NCI-H146 treated with DMSO at 0.1 percent for 48 hours (cell line): Measurements from ENCODE around the gene SAXO2.
"Not testable (repeated sequence)": the region's sequence is repeated elsewhere in the genome, so short reads cannot be mapped to it uniquely, and the experiment has no call there.

Experiments
- DNase-seq: peaks from one replicate; lab custom pipeline; 2025; ENCODE audit not compliant: unreplicated experiment; lab: John Stamatoyannopoulos, UW

The SAXO2 gene

DNA sequence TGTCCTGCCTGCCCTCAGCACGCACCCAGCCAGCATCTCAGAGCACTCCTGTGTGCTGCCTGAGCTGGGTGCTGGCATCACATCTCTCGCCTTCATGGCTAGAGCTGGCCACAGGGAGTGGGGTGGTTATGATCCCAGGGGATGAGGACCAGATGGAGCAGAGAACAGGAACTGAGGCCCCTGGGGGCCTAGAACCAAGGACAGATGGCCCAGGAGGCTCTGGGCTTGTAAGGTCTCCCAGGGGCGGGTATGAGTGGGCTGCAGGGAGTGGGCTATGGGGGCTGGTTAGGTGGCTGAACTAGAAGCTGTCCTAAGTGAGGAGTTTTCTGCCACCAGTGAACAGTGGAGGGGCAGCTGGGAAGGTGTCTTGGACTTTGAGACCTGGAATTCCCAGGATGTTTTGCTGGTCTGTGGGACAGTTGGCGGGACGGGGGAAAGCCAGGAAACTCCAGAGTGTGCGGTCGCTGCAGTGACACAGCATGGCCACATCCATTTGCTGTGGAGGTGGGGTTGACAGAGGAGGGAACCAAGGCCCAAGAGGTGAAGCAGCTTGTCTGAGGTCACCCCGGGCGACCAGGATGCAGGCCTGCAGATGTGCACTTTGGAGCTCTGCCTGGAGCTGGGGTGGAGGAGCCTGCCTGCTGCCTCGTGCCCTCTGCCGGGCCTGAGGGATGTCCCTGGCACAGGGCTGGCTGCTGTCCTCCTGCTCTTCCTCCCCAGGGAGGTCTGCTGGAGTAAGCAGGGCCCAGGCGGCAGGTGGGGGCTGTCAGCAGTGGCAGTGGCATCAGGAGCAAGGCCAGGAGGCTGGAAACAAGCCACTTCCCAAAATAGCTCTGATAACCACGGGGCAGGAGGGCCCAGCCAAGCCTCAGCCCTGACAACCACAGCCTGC lies 70.3 kb downstream of the SAXO2 start:
- DNase-seq = not testable (repeated sequence)

DNA sequence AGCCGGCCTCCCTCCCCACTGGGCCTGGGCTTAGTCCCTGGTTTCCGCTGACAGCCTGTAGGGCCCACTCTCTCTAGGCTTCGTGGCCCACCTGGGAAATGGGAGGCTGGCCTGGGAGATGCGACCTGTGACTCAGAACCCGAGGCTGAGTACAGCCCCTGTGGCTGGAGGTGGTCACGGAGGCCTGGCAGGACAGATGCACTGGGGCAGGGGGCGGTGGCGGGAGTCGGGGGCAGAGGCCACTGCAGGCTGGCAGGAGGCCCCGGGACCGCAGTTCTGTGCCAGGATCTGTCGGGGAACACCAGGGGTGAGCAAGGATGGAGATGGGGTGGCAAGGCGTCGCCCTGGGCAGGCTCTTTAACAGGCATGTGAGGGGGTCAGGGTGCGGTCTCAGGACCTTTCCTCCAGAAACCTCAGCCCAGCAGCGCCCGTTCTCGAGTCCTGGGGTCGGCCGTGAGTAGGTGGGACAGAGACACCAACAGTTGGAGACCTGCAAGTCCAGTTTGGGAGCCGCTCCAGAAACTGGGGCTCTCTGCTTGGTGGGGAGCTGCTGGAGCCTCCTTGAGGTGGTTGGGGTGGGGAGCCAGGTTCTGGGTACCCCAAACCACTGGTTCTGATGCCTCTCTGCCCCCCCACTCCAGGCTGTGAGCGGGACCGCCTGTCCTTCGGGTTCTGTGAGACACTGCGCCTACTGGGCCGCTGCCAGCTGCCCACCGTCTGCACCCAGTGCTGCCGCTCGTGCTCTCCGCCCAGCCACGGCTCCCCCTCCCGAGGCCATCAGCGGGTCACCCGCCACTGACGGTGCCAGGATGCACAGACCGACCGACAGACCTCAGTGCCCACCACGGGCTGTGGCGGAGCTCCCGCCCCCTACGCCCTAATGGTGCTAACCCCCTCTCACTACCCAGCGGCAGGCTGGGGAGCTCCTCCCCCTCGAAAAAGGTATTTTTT lies 71.3 kb downstream of the SAXO2 start:
- not testable (repeated sequence) for DNase-seq
